HG02884 (cell line): ENCODE measurements around the gene CUBN.

Experiments
- ATAC-seq: cut with Tn5 transposase; IDR thresholded peaks from one replicate; pipeline ENCODE4 v1.9.1; 2021; ENCODE audit warnings: mild to moderate bottlenecking, moderate library complexity; ENCODE audit not compliant: unreplicated experiment

The CUBN gene

DNA sequence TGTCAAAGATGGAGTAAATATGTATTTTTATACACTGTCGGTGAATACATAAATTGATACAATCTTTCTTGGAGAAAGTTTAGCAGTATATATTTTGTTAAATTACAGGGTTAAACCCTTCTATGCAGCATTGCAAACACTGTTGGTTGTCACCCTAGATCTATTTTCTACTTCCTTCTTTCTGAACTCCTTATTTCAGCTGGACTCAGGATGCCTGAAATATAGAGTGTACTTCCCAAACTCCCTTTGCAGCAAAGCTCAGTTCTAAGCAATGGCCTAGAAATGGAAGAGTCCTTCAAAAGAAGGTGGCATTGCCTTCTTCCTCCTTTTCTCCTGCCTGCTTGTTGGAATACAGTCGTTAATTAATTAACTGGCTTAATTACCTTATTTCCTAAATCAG, 20.6 kb downstream of the CUBN start:
- ATAC-seq = no peak

DNA sequence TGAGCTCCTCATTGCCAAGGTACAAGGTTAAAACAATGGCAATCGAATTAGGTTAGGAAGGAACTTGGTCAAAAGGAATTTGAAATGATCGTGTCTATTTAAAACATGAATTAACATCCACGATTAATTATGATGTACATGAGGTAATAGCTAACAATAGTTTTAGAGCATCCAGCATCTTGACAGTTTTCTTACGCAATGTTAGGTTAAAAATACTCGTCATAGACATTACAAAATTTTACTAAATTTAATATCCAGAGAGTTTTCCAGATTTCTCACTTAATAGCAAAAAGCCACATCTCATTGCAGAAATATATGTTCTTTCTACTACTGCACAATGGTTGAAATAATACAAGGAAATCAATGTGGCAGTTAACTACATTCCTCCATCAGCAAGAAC, 22.6 kb downstream of the CUBN start:
- no peak for ATAC-seq

DNA sequence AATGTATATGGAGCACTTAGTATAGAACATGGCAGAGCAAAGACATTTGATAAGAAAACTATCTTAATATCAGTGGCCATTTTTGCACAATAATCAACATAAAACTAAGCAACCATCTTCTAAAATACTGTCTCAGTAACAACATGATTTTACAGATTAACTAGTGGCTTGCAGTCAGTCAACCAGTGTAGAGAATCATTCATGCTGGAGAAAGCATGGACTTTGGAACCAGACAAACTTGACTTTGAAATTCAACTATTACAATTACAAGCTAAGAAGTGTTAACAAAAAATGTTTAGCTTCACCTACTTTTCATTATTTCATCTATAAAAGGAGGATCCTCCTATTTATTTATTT, 27.7 kb downstream of the CUBN start:
- ATAC-seq = no peak

DNA sequence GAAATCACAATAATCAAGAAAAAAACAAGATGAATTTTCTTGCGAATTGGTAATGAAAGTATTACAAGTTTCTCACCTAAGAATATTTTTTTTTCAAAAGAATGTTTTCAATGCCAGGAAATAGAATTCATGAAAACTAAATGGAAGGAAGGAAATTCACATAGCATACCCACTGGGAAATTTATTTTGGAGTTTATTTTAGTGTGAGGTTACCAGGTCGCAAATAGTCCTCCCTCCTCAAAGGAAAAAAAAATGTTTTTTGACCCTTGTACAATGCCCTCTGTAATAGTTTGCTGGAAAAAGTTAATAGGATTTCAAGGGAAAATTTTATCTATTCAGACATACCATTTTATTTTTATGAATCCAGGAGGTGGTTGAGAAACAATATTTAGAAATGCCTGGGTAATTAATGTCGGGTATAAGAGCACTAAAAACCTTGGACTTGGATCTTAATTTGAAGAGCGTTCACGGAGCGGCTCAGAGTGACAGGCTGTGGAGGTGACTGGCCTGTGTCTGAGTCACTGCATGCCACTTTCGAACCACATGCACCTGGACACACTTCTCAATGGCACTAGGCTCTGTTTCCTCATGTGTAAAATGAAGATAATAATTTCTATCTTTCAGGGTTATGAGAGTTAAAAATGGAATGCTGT, 28.2 kb downstream of the CUBN start:
- no peak for ATAC-seq

- no peak for ATAC-seq
These were observed 29.0 kb downstream of the CUBN start for GRCh38 chr10:17100586-17100985.

GRCh38 chr10:17098012-17098411, 31.6 kb downstream of the CUBN start:
- no peak for ATAC-seq

DNA sequence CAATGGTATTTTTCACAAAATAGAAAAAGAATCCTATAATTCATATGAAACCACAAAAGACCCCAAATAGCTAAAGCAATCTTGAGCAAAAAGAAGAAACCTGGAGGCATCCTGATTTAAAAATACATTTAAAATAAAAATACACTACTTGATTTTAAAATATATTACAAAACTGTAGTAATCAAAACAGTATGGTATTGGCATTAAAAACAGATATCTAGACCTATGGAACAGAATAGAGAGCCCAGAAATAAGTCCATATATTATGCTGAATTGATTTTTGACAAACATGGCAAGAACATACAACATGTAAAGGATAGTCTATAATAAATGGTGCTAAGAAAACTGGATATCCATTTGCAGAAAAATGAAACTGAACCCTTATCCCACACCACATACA, 34.8 kb downstream of the CUBN start:
- no peak for ATAC-seq

- no peak for ATAC-seq
These were observed 36.4 kb downstream of the CUBN start for GRCh38 chr10:17092986-17093803.

DNA sequence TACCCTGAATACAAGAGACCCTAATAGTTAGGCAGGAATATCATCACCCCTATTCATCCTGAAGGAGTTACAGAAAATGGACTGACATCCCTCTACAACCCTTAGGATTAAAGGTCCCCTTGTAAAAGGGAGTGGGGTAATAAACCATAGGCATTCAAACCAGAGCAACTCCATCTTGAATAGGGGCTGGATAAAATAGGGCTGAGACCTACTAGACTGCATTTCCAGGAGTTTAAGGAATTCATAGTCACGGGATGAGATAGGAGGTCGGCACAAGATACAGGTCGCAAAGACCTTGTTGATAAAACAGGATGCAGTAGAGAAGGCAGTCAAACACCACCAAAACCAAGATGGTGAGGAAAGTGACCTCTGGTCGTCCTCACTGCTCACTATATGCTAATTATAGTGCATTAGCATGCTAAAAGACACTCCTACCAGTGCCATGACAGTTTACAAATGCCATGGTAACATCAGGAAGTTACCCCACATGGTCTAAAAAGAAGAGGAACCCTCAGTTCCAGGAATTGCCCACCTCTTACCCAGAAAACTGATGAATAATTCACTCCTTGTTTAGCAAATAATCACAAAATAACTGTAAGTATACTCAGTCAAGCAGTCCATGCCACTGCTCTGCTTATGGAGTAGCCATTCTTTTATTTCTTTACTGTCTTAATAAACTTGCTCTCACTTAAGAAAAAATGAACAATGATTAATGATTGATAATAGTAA, 37.2 kb downstream of the CUBN start:
- no peak for ATAC-seq

- no peak for ATAC-seq
These were observed 41.3 kb downstream of the CUBN start for GRCh38 chr10:17088118-17088806.

- no peak for ATAC-seq
These were observed 42.7 kb downstream of the CUBN start for GRCh38 chr10:17086865-17087367.

- no peak for ATAC-seq
These were observed 44.4 kb downstream of the CUBN start for GRCh38 chr10:17085011-17085725.

- ATAC-seq = no peak
These were observed 45.4 kb downstream of the CUBN start for GRCh38 chr10:17084258-17084657.

DNA sequence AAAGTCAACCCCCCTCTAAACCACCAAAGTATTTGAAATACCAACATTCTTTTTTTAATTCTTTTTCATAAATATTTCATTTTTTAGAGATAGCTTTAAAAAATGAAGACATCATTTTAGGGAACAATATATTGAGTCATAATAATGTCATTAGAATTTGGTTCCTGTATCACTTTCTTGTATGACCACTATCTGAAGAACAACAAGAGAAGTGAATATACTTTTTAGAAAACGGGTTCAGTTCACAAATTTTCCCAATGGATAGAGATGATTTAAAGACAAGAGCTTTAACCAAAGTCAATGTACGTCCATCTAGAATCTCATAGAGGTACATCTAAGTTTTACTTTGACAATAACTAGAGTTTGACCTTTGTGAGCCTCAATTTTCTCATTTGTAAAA, 48.2 kb downstream of the CUBN start:
- no peak for ATAC-seq

- no peak for ATAC-seq
These were observed 51.7 kb downstream of the CUBN start for GRCh38 chr10:17077890-17078289.

DNA sequence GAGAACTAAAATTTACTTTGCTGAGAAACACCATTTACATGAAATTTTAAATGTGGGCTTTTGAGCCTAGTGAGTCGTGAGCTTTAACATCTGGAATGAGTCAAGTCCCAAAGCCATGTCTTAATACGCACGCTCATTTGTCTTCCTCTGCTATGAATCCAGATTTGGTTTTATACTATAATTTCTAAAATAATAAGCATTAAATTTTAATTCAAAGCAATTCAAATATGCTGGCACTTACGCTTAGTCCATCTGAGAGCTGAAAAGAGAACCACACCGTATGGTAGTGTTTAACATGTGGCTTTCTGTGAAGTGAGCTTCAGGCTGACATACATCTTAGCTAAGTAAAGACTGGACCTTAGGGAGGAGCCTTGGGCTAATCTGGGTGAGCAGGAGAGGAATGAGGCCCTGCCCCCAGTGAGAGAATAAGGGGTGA, 52.2 kb downstream of the CUBN start:
- ATAC-seq = no peak

DNA sequence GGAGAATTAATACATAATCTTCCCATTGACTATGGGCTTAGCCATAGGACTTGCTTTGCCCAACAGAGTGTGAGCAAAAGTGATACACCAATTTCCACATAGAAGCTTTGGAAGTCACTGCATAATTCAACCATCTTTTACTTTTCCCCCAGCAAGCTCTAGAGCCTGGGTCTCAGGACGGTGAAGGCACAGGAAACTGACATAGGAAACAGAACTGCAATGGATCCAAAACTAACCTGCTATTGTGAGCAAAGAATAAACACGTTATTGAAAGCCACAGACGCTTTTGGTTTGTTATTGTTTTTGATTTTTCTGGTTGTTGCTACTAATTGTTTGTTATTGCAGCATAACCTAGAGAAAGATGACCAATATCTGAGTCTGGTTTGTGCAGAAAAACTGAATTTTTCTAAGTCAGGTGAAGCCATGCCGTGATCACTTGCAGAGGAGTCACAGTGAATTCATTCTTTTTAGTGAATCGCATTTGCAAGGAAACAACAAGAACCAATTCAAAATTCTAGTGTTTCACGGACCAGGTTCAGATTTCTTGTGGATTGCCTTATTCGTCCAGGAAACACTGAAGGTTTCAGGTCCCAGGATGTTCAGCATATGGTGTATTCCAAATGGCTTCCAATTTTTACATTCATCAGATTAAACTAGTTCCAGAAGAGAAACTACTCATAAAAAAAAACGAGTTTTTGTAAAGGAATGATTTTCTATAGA, 52.8 kb downstream of the CUBN start:
- no peak for ATAC-seq

- no peak for ATAC-seq
These were observed 53.9 kb downstream of the CUBN start for GRCh38 chr10:17075533-17076359.

- ATAC-seq = no peak
These were observed 55.1 kb downstream of the CUBN start for GRCh38 chr10:17074541-17074847.
